PC-3 (cell line): ENCODE measurements around the gene KCNG1.

ENCODE experiments used
- EZH2 ChIP-seq: fragments of 300-600 bp; sonication (generic); IDR thresholded peaks from one replicate; pipeline ENCODE4 v1.6.1; 2017; ENCODE audit warnings: antibody characterized with exemption, mild to moderate bottlenecking, low read length; ENCODE audit not compliant: unreplicated experiment
- EZH2phosphoT487 ChIP-seq: fragments of 300-600 bp; sonication (generic); IDR thresholded peaks from 2 replicates; pipeline ENCODE4 v1.6.1; 2018; ENCODE audit warnings: mild to moderate bottlenecking, antibody characterized with exemption, low read length, borderline replicate concordance
- TF ChIP-seq, protein P1 (sequence below): fragments of 300-600 bp; sonication (generic); conservative IDR thresholded peaks from 2 replicates; pipeline ENCODE4 v1.5.1; 2017; ENCODE audit warnings: antibody characterized with exemption, low read depth, mild to moderate bottlenecking, low read length

DNA sequence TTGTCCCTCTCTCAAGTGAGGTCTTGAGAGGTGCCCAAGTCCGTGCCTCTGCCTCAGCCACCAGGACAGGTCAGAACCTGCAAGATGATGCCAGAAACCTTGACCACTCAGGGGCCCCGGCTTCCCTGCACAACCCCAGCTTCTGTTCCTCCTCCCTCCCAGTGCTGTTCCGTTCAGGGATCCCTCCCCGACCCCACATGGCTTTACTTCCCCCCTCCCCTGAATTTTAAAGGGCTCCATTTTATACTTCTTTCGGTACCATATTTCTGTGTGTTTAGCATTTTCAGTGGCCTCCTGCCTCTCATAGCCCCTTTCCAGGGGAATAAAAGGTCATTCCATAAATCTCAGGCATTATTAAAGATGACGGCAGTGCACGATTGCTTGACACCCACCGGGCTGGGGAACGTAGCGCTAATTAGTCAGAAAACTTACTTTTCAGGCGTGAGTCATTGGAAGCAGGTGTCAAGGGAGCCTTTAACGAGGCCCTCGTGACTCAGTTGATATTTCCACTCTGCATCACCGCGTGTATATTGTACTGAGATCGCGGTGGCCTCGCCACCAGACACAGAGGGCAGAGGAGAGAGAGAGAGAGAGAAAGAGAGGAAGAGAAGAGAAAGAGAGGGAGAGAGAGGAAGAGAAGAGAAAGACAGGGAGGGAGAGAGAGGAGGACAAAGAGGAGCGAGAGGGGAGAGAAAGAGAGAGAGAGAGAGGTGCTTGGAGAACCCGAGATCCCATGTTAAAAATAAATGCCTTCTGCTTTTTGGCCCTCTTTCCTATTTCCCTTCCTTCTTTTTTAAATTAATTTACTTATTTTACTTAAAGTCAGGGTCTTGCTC is 21.3 kb downstream of the KCNG1 start:
- TF ChIP-seq EZH2 (no peak), EZH2phosphoT487 (no peak)
- TF ChIP-seq, protein P1, sequence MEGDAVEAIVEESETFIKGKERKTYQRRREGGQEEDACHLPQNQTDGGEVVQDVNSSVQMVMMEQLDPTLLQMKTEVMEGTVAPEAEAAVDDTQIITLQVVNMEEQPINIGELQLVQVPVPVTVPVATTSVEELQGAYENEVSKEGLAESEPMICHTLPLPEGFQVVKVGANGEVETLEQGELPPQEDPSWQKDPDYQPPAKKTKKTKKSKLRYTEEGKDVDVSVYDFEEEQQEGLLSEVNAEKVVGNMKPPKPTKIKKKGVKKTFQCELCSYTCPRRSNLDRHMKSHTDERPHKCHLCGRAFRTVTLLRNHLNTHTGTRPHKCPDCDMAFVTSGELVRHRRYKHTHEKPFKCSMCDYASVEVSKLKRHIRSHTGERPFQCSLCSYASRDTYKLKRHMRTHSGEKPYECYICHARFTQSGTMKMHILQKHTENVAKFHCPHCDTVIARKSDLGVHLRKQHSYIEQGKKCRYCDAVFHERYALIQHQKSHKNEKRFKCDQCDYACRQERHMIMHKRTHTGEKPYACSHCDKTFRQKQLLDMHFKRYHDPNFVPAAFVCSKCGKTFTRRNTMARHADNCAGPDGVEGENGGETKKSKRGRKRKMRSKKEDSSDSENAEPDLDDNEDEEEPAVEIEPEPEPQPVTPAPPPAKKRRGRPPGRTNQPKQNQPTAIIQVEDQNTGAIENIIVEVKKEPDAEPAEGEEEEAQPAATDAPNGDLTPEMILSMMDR = no peak
